GM18519 (cell line): ENCODE results near the gene CERKL.

Experiments
- ATAC-seq: cut with Tn5 transposase; IDR thresholded peaks from one replicate; pipeline ENCODE4 v1.9.1; 2021; ENCODE audit warnings: mild to moderate bottlenecking, moderate library complexity; ENCODE audit not compliant: unreplicated experiment, low FRiP score

CERKL gene

DNA sequence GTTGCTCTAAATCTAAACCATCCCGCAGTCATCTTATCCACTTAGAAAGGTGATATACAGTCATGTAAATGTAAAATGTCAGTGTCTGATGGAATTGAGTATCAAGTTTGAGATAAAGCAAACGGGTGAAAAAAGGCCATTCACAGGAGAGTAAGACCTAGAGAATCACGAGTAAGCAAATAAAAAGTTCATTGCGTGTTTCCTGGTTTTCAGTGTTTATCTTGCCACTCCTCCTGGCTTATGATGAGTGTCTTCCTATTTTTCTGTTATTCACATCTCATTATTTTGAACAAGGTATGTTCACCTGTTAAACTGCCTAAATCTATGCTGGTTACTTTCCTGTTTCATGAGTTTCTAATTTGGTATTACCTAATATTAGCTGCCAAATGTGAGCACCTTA is 130.9 kb downstream of the CERKL start:
- ATAC-seq, result no peak

DNA sequence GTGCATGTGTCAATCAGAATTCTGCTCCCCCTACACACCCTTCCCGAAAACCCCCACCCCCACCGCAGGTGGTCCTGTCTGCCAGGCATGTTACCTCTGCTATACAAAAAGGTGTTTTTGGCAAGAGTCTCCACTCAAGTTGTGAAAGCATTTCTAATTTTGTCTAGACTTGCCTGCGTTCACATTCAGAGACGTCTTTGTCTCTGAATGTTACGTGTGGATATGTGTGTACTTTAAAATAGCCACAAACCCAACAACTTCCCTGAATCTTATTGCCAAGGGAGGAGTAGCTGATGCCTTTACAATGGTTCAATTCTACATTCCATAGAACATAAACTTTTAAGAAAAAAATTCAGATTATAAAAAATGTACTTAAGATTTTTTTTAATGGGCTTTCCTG is 133.1 kb downstream of the CERKL start:
- ATAC-seq, result no peak

DNA sequence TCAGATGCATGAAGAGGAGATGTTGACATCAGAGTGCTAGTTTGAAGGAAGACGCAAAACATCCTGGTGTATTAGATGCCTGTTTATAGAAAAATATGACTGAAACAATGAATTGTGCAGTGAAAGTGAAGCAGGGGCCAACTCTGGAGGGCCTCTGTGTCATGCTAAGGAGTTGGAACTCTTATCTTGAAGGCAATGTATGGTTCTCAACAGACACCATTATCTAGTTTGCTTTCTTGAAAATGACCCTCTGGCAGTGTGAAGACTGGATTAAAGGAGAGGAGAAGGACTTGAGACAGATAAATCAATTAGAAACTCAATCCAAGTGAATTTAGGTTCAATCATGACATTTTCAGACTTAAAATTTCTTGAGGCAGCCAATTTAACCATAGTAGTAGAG is 136.7 kb downstream of the CERKL start:
- ATAC-seq, result no peak

DNA sequence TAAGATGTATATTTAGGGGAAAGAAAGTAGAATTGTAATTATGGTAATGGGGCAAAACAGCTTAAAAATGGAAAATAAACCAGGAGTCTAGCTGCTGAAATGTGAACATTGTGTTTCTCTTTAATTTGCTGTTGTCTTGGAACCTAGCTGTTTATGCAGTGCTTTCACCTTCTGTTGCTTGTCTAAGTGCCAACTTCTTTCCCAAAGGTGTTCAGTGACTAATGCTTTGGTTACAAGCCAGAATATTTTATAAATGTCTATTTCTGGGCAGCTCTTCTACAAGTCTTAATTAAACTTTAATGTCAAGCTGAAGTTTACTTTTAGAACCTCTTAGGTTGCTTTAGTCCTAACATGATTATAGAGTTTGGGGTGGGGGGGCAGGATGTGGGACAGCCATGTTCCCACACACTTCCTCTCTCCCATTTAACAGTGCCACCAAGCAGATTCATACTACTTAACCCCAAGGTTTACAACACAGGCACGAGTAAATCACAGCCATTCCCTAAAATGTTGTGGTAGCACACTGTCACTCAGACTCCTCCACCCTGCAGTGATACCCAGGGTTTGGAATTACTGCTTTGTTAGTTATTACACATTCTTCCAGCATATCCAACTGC is 139.1 kb downstream of the CERKL start:
- ATAC-seq, result no peak

DNA sequence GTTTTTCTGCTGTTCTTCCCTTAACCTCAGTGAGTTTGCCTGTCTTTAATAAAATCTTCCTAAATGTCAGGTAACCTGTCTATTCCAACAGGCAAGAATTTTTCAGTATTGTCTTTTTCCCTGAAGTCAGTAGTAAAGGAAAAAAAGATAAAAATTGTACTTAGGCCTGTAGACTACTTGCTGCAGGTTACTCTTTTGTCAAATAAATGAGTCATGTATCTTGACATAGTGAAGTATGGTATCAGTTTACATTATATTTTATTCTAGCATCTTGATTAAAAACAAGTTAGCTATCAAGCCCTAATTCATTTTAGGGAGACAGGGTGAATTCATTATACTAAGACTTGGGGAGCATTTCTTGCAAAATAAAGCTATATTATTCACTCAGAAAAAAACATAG is 139.9 kb downstream of the CERKL start:
- no peak for ATAC-seq

DNA sequence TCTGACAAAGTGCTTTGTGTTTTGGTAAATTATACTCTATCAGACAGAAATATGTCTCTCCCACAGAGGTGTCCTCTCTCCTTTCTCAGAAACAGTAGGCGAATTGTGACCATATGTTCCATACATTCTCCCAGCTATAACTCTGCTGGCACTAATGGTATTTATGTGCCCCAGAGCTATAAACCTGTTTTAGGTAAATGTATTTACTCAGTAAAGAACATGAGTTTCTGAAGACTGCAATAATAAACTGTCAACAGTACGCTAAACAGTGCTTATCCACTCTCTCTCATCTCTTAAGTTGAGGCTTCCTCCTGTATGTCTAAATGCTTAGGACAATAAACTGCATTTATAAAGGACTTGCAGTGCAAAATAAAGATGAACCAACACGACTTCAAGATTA is 141.2 kb downstream of the CERKL start:
- no peak for ATAC-seq

DNA sequence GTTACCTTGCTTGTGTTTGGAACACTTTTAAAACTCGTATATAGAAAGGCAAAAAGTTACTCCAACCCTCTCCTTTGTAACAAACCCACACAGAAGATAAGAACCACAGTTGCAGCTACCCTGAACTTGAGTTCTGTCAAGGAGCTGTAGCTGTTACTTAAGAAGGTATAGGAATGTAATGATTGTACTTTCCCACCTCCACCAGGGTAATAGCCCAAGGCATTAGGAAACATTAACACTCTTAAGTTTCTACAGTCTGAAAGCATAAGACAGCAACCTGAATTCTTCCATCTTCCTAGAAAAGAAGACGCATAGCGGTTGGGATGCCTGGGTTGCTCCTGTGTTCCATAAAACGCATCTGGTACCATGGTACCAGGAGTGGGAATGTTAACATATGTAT is 156.7 kb downstream of the CERKL start:
- ATAC-seq, result no peak

DNA sequence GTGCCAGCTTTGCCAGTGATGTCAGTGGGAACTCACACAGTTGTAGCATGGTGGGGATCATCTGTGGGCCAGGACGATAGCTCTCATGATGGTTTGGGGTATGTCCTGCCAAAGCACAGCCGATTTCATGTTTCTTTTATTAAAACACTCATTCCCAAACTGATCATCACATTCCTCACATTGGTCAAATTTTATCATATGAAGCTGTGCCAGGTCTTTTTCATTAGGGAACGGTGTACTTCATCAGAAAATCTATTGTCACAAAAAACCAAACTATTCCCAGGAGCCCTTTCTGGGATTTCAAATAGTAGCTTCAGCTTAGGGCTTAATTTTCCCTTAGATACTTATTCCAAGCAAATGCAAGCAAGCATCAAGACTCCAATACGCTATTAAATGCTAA is 157.7 kb downstream of the CERKL start:
- ATAC-seq, result no peak
